NOMO-1 treated with DMSO at 0.1 percent for 48 hours (cell line): ENCODE data around the gene YES1.
"Not testable (repeated sequence)": the region's sequence is repeated elsewhere in the genome, so short reads cannot be mapped to it uniquely, and the experiment has no call there.

Source experiments
- DNase-seq: peaks from one replicate; lab custom pipeline; 2025; ENCODE audit not compliant: unreplicated experiment; lab: John Stamatoyannopoulos, UW

The YES1 gene

GRCh38 chr18:785242-785641 is 26.8 kb downstream of the YES1 start:
- no peak for DNase-seq

- no peak for DNase-seq
Measured at GRCh38 chr18:784470-785172, 27.4 kb downstream of the YES1 start.

GRCh38 chr18:778194-778927 is 33.7 kb downstream of the YES1 start:
- DNase-seq: no peak

GRCh38 chr18:777021-777420 is 35.0 kb downstream of the YES1 start:
- no peak for DNase-seq

- not testable (repeated sequence) for DNase-seq
Measured at GRCh38 chr18:776044-776443, 36.0 kb downstream of the YES1 start.

GRCh38 chr18:774811-775210 is 37.2 kb downstream of the YES1 start:
- DNase-seq: no peak

- no peak for DNase-seq
Measured at GRCh38 chr18:773980-774624, 37.9 kb downstream of the YES1 start.

GRCh38 chr18:770583-770961 is 41.5 kb downstream of the YES1 start:
- DNase-seq: no peak

- DNase-seq: no peak
Measured at GRCh38 chr18:767961-768360, 44.1 kb downstream of the YES1 start.

- DNase-seq: no peak
Measured at GRCh38 chr18:767084-767882, 44.8 kb downstream of the YES1 start.

GRCh38 chr18:766550-766860 is 45.5 kb downstream of the YES1 start:
- DNase-seq: no peak

GRCh38 chr18:765764-766549 is 46.1 kb downstream of the YES1 start:
- DNase-seq: no peak

GRCh38 chr18:759864-760263 is 52.2 kb downstream of the YES1 start:
- DNase-seq: not testable (repeated sequence)

- no peak for DNase-seq
Measured at GRCh38 chr18:755506-755905, 56.5 kb downstream of the YES1 start.

GRCh38 chr18:754656-755055 is 57.4 kb downstream of the YES1 start:
- DNase-seq: no peak

GRCh38 chr18:750456-750855 is 61.6 kb downstream of the YES1 start:
- no peak for DNase-seq

- DNase-seq: no peak
Measured at GRCh38 chr18:744832-745597, 67.0 kb downstream of the YES1 start.

- DNase-seq: peak; percentile 36
Measured at GRCh38 chr18:741931-742512, 70.0 kb downstream of the YES1 start.

GRCh38 chr18:732371-732770 is 79.7 kb downstream of the YES1 start:
- no peak for DNase-seq

- no peak for DNase-seq
Measured at GRCh38 chr18:731185-731584, 80.9 kb downstream of the YES1 start.
